Activated T-helper 2 cell treated with anti-CD3 and anti-CD28 coated beads, Interferon-gamma antibody, Interleukin-2, Interleukin-4, amounts not matched to agents 10 μg/mL and 5 μg/mL and 100 μg/mL, durations not matched to agents 14 hours and 24 hours and 36 hours (primary cell): ENCODE results near the gene MARS1. TPM values are rescaled to one million over a fixed set of nuclear protein-coding genes. Genes with fewer than 3 reads are reported as not detected.

Experiments used
- DNase-seq: peaks from one replicate; pipeline ENCODE4 v3.0.0; 2021; ENCODE audit warnings: low spot score
- H3K27ac Mint-ChIP-seq: one replicate; pipeline ENCODE4 v1.8.0; 2021; ENCODE audit warnings: mixed read lengths
- H3K27me3 Mint-ChIP-seq: one replicate; pipeline ENCODE4 v1.8.0; 2021; ENCODE audit warnings: low read depth, mixed read lengths
- H3K36me3 Mint-ChIP-seq: one replicate; pipeline ENCODE4 v1.8.0; 2021; ENCODE audit warnings: low read depth, mixed read lengths
- H3K4me1 Mint-ChIP-seq: one replicate; pipeline ENCODE4 v1.8.0; 2021; ENCODE audit warnings: low read depth, mixed read lengths
- H3K4me3 Mint-ChIP-seq: one replicate; pipeline ENCODE4 v1.8.0; 2021; ENCODE audit warnings: low read depth, mild to moderate bottlenecking, moderate library complexity, mixed read lengths
- H3K9me3 Mint-ChIP-seq: one replicate; pipeline ENCODE4 v1.8.0; 2021; ENCODE audit warnings: mixed read lengths
- intact Hi-C: fragments of 100-400 bp; cut with micrococcal nuclease; formaldehyde crosslinking; loops from one replicate; pipeline ENCODE4 v1.15.1; 2023
- total RNA-seq: library from RNA; stranded (reverse); gene quantifications from 2 replicates; pipeline ENCODE4 v1.2.3, GENCODE V29; 2022

The MARS1 gene
- total RNA-seq, 1 donor from 2014 or later, result 257 TPM

DNA sequence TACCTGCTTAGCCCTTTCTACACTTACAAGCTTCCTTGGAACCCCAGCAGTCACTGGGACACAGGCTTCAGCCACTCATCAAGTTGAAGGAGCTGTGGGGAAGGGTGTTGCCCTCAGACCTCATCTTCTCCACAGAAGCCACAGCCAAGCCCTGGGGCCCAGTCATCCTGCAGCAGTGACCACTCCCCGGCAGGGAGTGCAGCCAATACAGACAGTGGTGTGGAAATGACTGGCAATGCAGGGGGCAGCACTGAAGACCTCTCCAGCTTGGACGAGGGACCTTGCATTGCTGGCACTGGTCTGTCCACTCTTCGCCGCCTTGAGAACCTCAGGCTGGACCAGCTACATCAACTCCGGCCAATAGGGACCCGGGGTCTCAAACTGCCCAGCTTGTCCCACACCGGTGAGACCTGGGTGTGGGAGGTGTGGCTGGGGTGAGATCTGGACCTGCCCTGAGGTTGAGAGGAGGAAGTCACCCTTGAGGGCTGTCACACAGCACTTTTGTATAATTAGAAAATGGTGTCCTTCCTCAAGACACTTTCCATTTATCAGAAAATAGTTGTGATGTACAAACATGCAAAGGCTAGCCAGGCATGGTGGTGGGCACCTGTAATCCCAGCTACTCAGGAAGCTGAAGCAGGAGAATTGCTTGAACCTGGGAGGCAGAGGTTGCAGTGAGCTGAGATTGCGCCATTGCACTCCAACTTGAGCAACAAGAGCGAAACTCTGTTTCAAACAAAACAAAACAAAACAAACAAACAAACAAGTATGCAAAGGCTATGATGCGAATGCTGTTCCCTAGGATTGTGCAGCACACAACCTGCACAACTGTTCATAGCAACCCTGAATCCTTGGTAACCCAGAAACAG lies 18.3 kb upstream of the MARS1 start:
- Mint-ChIP-seq H3K4me3 (no peak overlapping the region), H3K9me3 (no peaks in the 10 kb centered on the region), H3K27me3 (no peaks in the 10 kb centered on the region), H3K36me3 (peaks cover 40% of the 10 kb centered on the region), H3K4me1 (peaks cover 6% of the 10 kb centered on the region), H3K27ac (no peak overlapping the region)
- intact Hi-C loops, result no loop called here
- DNase-seq, result no peak

DNA sequence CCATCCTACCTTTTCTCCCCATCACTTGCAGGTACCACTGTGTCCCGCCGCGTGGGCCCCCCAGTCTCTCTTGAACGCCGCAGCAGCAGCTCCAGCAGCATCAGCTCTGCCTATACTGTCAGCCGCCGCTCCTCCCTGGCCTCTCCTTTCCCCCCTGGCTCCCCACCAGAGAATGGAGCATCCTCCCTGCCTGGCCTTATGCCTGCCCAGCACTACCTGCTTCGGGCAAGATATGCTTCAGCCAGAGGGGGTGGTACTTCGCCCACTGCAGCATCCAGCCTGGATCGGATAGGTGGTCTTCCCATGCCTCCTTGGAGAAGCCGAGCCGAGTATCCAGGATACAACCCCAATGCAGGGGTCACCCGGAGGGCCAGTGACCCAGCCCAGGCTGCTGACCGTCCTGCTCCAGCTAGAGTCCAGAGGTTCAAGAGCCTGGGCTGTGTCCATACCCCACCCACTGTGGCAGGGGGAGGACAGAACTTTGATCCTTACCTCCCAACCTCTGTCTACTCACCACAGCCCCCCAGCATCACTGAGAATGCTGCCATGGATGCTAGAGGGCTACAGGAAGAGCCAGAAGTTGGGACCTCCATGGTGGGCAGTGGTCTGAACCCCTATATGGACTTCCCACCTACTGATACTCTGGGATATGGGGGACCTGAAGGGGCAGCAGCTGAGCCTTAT lies 17.4 kb upstream of the MARS1 start:
- Mint-ChIP-seq H3K9me3 (no peaks in the 10 kb centered on the region), H3K36me3 (peaks cover 45% of the 10 kb centered on the region), H3K27ac (no peak overlapping the region), H3K4me3 (no peak overlapping the region), H3K27me3 (no peaks in the 10 kb centered on the region), H3K4me1 (peaks cover 11% of the 10 kb centered on the region)
- DNase-seq, result no peak
- intact Hi-C loops, result no loop called here

DNA sequence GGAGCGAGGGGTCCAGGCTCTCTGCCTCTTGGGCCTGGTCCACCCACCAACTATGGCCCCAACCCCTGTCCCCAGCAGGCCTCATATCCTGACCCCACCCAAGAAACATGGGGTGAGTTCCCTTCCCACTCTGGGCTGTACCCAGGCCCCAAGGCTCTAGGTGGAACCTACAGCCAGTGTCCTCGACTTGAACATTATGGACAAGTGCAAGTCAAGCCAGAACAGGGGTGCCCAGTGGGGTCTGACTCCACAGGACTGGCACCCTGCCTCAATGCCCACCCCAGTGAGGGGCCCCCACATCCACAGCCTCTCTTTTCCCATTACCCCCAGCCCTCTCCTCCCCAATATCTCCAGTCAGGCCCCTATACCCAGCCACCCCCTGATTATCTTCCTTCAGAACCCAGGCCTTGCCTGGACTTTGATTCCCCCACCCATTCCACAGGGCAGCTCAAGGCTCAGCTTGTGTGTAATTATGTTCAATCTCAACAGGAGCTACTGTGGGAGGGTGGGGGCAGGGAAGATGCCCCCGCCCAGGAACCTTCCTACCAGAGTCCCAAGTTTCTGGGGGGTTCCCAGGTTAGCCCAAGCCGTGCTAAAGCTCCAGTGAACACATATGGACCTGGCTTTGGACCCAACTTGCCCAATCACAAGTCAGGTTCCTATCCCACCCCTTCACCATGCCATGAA lies 16.8 kb upstream of the MARS1 start:
- peaks cover 11% of the 10 kb centered on the region for H3K4me1 Mint-ChIP-seq
- intact Hi-C loops, result no loop called here
- no peak overlapping the region for H3K4me3 Mint-ChIP-seq
- DNase-seq, result no peak
- no peaks in the 10 kb centered on the region for H3K27me3 Mint-ChIP-seq
- H3K27ac Mint-ChIP-seq, result no peak overlapping the region
- H3K36me3 Mint-ChIP-seq, result peaks cover 43% of the 10 kb centered on the region
- no peaks in the 10 kb centered on the region for H3K9me3 Mint-ChIP-seq

DNA sequence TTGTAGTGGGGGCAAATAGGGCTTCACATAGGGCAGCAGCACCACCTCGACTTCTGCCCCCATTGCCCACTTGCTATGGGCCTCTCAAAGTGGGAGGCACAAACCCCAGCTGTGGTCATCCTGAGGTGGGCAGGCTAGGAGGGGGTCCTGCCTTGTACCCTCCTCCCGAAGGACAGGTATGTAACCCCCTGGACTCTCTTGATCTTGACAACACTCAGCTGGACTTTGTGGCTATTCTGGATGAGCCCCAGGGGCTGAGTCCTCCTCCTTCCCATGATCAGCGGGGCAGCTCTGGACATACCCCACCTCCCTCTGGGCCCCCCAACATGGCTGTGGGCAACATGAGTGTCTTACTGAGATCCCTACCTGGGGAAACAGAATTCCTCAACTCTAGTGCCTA lies 16.2 kb upstream of the MARS1 start:
- Mint-ChIP-seq H3K9me3 (no peaks in the 10 kb centered on the region), H3K36me3 (peaks cover 49% of the 10 kb centered on the region), H3K27me3 (no peaks in the 10 kb centered on the region), H3K27ac (no peak overlapping the region), H3K4me1 (peaks cover 16% of the 10 kb centered on the region), H3K4me3 (no peak overlapping the region)
- DNase-seq, result no peak
- intact Hi-C loops, result no loop called here

DNA sequence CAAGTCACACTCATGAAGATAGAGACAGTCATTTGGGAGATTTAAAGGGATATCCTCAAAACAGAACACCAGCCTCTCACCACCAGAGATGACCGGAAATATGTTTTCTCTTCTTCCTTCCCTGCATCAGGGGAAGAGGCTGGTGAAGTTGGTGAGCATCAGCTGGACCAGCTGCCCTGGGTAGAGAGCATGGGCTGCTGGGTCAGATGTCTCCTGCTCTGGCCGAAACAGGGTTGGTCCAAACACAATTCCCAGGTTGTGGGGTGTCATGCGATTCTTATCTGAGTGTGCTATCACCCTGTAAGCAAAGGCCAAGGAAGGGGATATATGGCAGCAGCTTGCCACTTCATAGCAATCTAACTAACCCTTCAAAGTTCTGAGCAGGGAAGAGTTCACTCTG lies 15.5 kb upstream of the MARS1 start:
- H3K27ac Mint-ChIP-seq, result no peak overlapping the region

GRCh38 chr12:57473392-57473791 lies 14.5 kb upstream of the MARS1 start:
- Mint-ChIP-seq H3K27ac (no peak overlapping the region), H3K4me1 (peaks cover 20% of the 10 kb centered on the region), H3K4me3 (no peak overlapping the region), H3K9me3 (no peaks in the 10 kb centered on the region), H3K27me3 (no peaks in the 10 kb centered on the region), H3K36me3 (peaks cover 52% of the 10 kb centered on the region)
- no peak for DNase-seq
- intact Hi-C loops, result no loop called here

More for the DNA sequence above, 15.5 kb upstream of the MARS1 start:
- H3K9me3 Mint-ChIP-seq, result no peaks in the 10 kb centered on the region
- DNase-seq, result no peak
- peaks cover 56% of the 10 kb centered on the region for H3K36me3 Mint-ChIP-seq
- intact Hi-C loops, result no loop called here
- no peaks in the 10 kb centered on the region for H3K27me3 Mint-ChIP-seq
- H3K4me3 Mint-ChIP-seq, result no peak overlapping the region
- H3K4me1 Mint-ChIP-seq, result peaks cover 17% of the 10 kb centered on the region

DNA sequence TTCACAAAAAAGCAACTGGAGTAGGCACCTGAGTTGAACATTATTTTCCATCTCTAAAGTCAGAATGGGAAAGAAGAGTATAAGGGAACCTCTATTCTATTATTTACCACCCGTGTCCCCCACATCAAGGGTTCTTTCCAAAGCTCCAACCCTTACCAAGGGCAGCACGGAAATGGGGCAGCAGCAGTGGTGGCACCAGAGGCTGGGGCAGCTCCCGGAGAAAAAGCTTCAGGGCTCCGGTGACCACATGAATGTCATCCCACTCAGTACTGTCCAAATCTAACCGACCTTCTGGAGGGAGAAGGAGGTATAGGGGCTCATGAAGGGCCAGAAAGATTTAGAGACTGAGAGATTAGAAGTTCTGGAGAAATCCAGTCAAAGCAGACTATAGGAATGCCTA lies 14.0 kb upstream of the MARS1 start:
- DNase-seq, result no peak
- intact Hi-C loops, result no loop called here
- Mint-ChIP-seq H3K9me3 (no peaks in the 10 kb centered on the region), H3K27me3 (no peaks in the 10 kb centered on the region), H3K4me1 (peaks cover 25% of the 10 kb centered on the region), H3K27ac (peak overlapping the region; percentile 47), H3K4me3 (peak overlapping the region; percentile 72), H3K36me3 (peaks cover 54% of the 10 kb centered on the region)

DNA sequence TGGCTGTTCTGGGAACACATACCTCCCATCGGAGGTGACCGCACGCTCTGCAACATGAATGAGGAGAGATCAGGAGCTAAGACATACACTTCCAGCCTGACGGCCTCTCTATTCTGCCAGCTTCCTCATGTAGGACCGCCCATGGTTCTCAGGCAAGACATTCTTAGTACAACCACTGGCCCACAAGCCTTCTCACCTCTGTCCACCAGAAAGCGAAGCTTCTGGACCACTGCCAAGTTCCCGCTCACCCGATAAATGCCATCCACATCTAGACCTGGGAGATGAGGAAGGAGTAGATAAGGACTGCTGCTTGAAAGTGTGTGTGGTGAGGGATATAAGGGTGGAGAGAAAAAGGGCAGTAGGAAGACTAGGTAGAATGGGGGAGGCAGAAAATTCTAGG lies 13.4 kb upstream of the MARS1 start:
- H3K9me3 Mint-ChIP-seq, result no peaks in the 10 kb centered on the region
- H3K27me3 Mint-ChIP-seq, result no peaks in the 10 kb centered on the region
- peak overlapping the region; percentile 72 for H3K4me3 Mint-ChIP-seq
- peaks cover 31% of the 10 kb centered on the region for H3K4me1 Mint-ChIP-seq
- intact Hi-C loops, result no loop called here
- peaks cover 52% of the 10 kb centered on the region for H3K36me3 Mint-ChIP-seq
- H3K27ac Mint-ChIP-seq, result peak overlapping the region; percentile 47
- no peak for DNase-seq

DNA sequence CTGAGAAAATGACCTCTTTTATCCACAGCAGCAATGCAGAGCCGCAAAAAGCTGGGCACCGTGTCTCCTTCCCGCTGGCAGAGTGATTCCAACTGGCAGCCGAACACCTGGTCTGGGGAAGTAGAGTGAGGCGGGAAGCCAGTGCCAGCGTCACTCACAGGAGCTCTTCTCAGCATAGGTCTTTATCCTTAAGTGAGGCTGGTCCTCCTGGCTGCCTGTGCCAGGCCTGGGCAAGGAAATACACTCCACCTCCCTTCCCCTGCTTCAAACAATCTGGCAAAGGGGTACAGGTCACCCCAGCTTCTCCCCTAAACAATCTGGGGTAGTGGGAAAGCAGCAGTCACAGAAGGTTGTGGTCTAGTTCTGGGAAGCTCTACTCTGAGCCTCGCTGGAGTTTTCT lies 13.0 kb upstream of the MARS1 start:
- DNase-seq, result no peak
- peak overlapping the region; percentile 47 for H3K27ac Mint-ChIP-seq
- intact Hi-C loops, result no loop called here
- no peaks in the 10 kb centered on the region for H3K9me3 Mint-ChIP-seq
- peak overlapping the region; percentile 72 for H3K4me3 Mint-ChIP-seq
- peaks cover 35% of the 10 kb centered on the region for H3K4me1 Mint-ChIP-seq
- no peaks in the 10 kb centered on the region for H3K27me3 Mint-ChIP-seq
- peaks cover 56% of the 10 kb centered on the region for H3K36me3 Mint-ChIP-seq

DNA sequence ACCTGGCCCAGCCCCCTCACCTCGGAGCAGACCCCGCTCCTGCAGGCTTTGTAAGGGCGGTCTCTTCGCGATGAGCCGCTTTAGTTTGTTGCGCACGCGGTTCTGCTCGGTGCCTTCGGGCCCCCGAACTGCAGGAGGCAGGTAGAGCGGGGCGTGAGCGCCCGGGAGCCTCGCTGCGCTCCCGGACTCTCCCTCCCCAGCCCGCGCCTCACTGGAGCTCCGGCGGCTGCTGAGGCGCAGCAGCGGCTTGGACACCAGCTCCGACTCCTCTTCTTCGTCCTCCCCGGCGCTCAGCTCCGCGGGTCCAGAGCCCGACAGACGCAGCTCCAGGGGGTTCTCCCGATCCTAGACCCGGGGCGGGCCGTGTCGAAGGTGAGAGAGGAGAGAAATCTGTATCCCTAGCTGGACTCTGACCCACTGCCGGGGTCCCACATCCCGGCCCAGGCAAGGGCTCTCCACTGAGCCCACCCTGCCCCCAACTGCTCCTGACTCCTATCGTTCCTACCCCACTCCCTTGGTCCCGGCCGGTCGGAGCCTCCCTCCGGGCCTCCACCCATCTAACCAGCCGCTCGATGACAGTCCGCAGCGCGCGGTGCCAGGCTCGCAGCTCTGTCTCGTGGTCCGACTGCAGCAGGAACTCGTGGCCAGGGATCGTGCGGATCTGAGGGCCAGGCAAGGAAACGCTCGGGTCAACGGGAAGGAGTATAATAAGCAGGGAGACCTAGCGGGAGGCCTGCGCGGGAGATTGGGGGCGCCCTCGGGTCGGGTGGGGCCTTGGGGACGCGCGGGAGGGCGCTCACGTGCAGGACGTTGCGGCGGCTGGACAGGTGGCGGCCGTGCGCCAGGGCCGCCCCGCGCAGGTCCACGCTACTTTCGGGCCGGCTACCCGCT lies 12.4 kb upstream of the MARS1 start:
- intact Hi-C loops, result loop anchor here (2.0 kb wide), 1 partner anchor 71 kb away; the partner anchor contains the start of gene DCTN2
- Mint-ChIP-seq H3K4me3 (peak overlapping the region; percentile 93), H3K9me3 (no peaks in the 10 kb centered on the region), H3K4me1 (peaks cover 41% of the 10 kb centered on the region), H3K27ac (peak overlapping the region; percentile 100), H3K27me3 (no peaks in the 10 kb centered on the region), H3K36me3 (peaks cover 56% of the 10 kb centered on the region)
- DNase-seq, result no peak

- no peaks in the 10 kb centered on the region for H3K27me3 Mint-ChIP-seq
- peak overlapping the region; percentile 93 for H3K4me3 Mint-ChIP-seq
- intact Hi-C loops, result loop anchor here (2.0 kb wide), 1 partner anchor 70 kb away; the partner anchor contains the start of gene DCTN2
- H3K27ac Mint-ChIP-seq, result peak overlapping the region; percentile 100
- H3K9me3 Mint-ChIP-seq, result no peaks in the 10 kb centered on the region
- peak; percentile 72 for DNase-seq
- peaks cover 59% of the 10 kb centered on the region for H3K36me3 Mint-ChIP-seq
- peaks cover 47% of the 10 kb centered on the region for H3K4me1 Mint-ChIP-seq
Observed at GRCh38 chr12:57476162-57476992, 11.5 kb upstream of the MARS1 start.
